Lung (tissue), 12 donors: Measurements from ENCODE around the gene GNA12. TPM values are rescaled to one million over a fixed set of nuclear protein-coding genes. Genes with fewer than 3 reads are reported as not detected.
A peak's percentile ranks its signal among the peaks of the same experiment; 100 is the strongest.

Experiments
- ATAC-seq: fragments of 200-7000 bp; cut with Tn5 transposase; one replicate; pipeline ENCODE4 v1.9.1; 2020; ENCODE audit warnings: moderate number of reproducible peaks; ENCODE audit not compliant: insufficient read depth, low FRiP score
- DNase-seq, 3 donors: peaks; one replicate each; pipeline ENCODE4 v3.0.0-alpha.2; 2013 to 2017
- H3K27ac ChIP-seq, 2 donors: one replicate each; pipeline ENCODE4 v1.5.1; 2013; ENCODE audit warnings: mild to moderate bottlenecking in 2 of 2, moderate library complexity in 2 of 2, control low read depth in 1 of 2, inconsistent platforms in 1 of 2, low read depth in 1 of 2, low read length in 1 of 2
- H3K27me3 ChIP-seq, 3 donors: one replicate each; pipeline ENCODE4 v1.5.1; 2013; ENCODE audit warnings: low read length in 2 of 3; ENCODE audit not compliant: control insufficient read depth in 3 of 3, insufficient read depth in 3 of 3
- H3K36me3 ChIP-seq, 4 donors: one replicate each; pipeline ENCODE4 v1.5.1; 2013; ENCODE audit warnings: low read length in 4 of 4, mild to moderate bottlenecking in 1 of 4, moderate library complexity in 1 of 4; ENCODE audit not compliant: control insufficient read depth in 4 of 4, insufficient read depth in 4 of 4
- H3K4me1 ChIP-seq, 5 donors: one replicate each; pipeline ENCODE4 v1.5.1; 2013; ENCODE audit warnings: low read length in 5 of 5, mild to moderate bottlenecking in 2 of 5, moderate library complexity in 1 of 5; ENCODE audit not compliant: control insufficient read depth in 5 of 5, insufficient read depth in 5 of 5
- H3K4me3 ChIP-seq: one replicate; pipeline ENCODE4 v1.5.1; 2013; ENCODE audit warnings: mild to moderate bottlenecking, control low read depth, moderate library complexity
- H3K9ac ChIP-seq, 2 donors: one replicate each; pipeline ENCODE4 v1.5.1; 2013; ENCODE audit warnings: low read length in 2 of 2, control low read depth in 1 of 2; ENCODE audit not compliant: insufficient read depth in 1 of 2
- H3K9me3 ChIP-seq, 4 donors: one replicate each; pipeline ENCODE4 v1.5.1; 2013; ENCODE audit warnings: low read length in 3 of 4, mild to moderate bottlenecking in 1 of 4, moderate library complexity in 1 of 4; ENCODE audit not compliant: control insufficient read depth in 4 of 4, insufficient read depth in 3 of 4
- WGBS, 2 donors: extraction: QIAGEN DNeasy Blood & Tissue Kit; methylation state at CpG; one replicate each; pipeline ENCODE4 v1.1.7; 2013; 5-methylcytosine and 5-hydroxymethylcytosine counted together
- polyA plus RNA-seq, 2 donors: library from polyadenylated mRNA; stranded (reverse); fragments of 200-250 nt; gene quantifications; one replicate each; pipeline ENCODE4 v1.2.1, GENCODE V29; 2013
- total RNA-seq, 2 donors: library from RNA; depleted of rRNA in 1 of 2; stranded (reverse); fragments of >200 nt in 1 of 2; gene quantifications; one replicate each; pipeline ENCODE4 v1.2.1, GENCODE V29; 2014 to 2021
- TF ChIP-seq, protein P1 (sequence below): IDR thresholded peaks from 2 replicates; pipeline ENCODE4 v1.5.1; 2012; ENCODE audit warnings: mild to moderate bottlenecking; ENCODE audit errors: control extremely low read depth, extremely low read depth
- donor health status: control.
- donor health status: control.
- donor health status: Bipolar disorder and iron deficiency.
- donor health status: healthy.
- donor health status: DM: yes; HTN: yes; CAD: no.

GNA12 gene
- total and polyA plus RNA-seq, 4 donors, result 11.0 to 51.9 (median 33.5) TPM

- Histone ChIP-seq H3K9ac (no peak overlapping the region), H3K9me3 (no peaks in the 10 kb centered on the region), H3K27me3 (no peaks in the 10 kb centered on the region), H3K27ac (no peak overlapping the region), H3K4me3 (no peak overlapping the region), H3K4me1 (peaks cover 11 to 24% (median 14%) of the 10 kb centered on the region in 5 donors), H3K36me3 (peaks cover 0 to 12% (median 7%) of the 10 kb centered on the region in 4 donors)
- 70 to 77% methylated on average over 5 of the region's 5 CpGs for WGBS, 2 donors
- TF ChIP-seq, protein P1, sequence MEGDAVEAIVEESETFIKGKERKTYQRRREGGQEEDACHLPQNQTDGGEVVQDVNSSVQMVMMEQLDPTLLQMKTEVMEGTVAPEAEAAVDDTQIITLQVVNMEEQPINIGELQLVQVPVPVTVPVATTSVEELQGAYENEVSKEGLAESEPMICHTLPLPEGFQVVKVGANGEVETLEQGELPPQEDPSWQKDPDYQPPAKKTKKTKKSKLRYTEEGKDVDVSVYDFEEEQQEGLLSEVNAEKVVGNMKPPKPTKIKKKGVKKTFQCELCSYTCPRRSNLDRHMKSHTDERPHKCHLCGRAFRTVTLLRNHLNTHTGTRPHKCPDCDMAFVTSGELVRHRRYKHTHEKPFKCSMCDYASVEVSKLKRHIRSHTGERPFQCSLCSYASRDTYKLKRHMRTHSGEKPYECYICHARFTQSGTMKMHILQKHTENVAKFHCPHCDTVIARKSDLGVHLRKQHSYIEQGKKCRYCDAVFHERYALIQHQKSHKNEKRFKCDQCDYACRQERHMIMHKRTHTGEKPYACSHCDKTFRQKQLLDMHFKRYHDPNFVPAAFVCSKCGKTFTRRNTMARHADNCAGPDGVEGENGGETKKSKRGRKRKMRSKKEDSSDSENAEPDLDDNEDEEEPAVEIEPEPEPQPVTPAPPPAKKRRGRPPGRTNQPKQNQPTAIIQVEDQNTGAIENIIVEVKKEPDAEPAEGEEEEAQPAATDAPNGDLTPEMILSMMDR, result no peak
- DNase-seq (no peak), ATAC-seq (no peak)
Measured at GRCh38 chr7:2841907-2842306, 2.2 kb downstream of the GNA12 start.

DNA sequence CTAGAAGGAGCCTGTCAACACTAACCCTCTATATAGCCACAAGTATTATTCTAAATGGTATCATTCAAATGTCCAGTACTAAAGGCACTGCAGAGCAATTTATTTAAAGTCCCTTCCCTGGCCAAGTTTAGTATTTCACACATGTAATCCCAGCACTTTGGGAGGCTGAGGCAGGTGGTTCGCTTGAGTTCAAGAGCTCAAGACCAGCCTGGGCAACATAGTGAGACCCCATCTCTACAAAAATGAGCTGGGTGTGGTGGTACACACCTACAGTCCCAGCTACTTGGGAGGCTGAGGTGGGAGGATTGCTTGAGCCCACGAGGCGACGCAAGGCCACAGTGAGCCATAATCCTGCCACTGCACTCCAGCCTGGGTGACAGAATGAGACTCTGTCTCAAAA, 3.6 kb downstream of the GNA12 start:
- TF ChIP-seq, protein P1, result no peak
- Histone ChIP-seq H3K4me1 (peaks cover 11 to 24% (median 14%) of the 10 kb centered on the region in 5 donors), H3K27me3 (no peaks in the 10 kb centered on the region), H3K4me3 (no peak overlapping the region), H3K9me3 (no peaks in the 10 kb centered on the region), H3K27ac (no peak overlapping the region), H3K36me3 (peaks cover 0 to 12% (median 7%) of the 10 kb centered on the region in 4 donors), H3K9ac (no peak overlapping the region)
- WGBS, 2 donors, result 96% methylated on average over 4 of the region's 4 CpGs
- DNase-seq (no peak), ATAC-seq (no peak)

GRCh38 chr7:2838873-2839578, 5.1 kb downstream of the GNA12 start:
- ATAC-seq (no peak), DNase-seq (peak in 1 of 3 donors; percentile 44)
- H3K4me3 ChIP-seq, result no peak overlapping the region
- WGBS, 2 donors, result 72 to 82% methylated on average over 13 of the region's 13 CpGs
- H3K4me1 ChIP-seq, result peaks cover 11 to 24% (median 14%) of the 10 kb centered on the region in 5 donors
- H3K9me3 ChIP-seq, result no peaks in the 10 kb centered on the region
- no peak overlapping the region for H3K27ac ChIP-seq
- H3K36me3 ChIP-seq, result peaks cover 2 to 16% (median 10%) of the 10 kb centered on the region in 4 donors
- TF ChIP-seq, protein P1, result no peak
- H3K27me3 ChIP-seq, result no peaks in the 10 kb centered on the region
- H3K9ac ChIP-seq, result no peak overlapping the region
